HG02981 (cell line): ENCODE results near the gene DRAP1.

Experiments used
- ATAC-seq: cut with Tn5 transposase; IDR thresholded peaks from one replicate; pipeline ENCODE4 v1.9.1; 2021; ENCODE audit warnings: mild to moderate bottlenecking, moderate library complexity; ENCODE audit not compliant: unreplicated experiment

Gene DRAP1

GRCh38 chr11:65919141-65919572, at the start of gene DRAP1:
TSS of gene DRAP1 (plus strand) at chr11:65919426. CDS start at chr11:65919502, 76 bp downstream.
- ATAC-seq, result peak; percentile 74

GRCh38 chr11:65869643-65870306, 49.5 kb upstream of the DRAP1 start:
- no peak for ATAC-seq

GRCh38 chr11:65870307-65870658, 48.9 kb upstream of the DRAP1 start:
- no peak for ATAC-seq

- no peak for ATAC-seq
These were observed 48.2 kb upstream of the DRAP1 start for GRCh38 chr11:65870706-65871681.

GRCh38 chr11:65871811-65872548, 47.2 kb upstream of the DRAP1 start:
- no peak for ATAC-seq

- ATAC-seq, result no peak
These were observed 46.5 kb upstream of the DRAP1 start, which contains the start of gene EFEMP2 for GRCh38 chr11:65872586-65873317. TSS of gene EFEMP2 (minus strand) at chr11:65872800. CDS start at chr11:65872354, 446 bp downstream.

- peak; percentile 71 for ATAC-seq
These were observed 45.7 kb upstream of the DRAP1 start for GRCh38 chr11:65873318-65874156.

GRCh38 chr11:65879617-65880016, 39.6 kb upstream of the DRAP1 start, which contains the start of gene CTSW:
TSS of gene CTSW (plus strand) at chr11:65879837. CDS start at chr11:65879855, 18 bp downstream.
- ATAC-seq, result no peak

- no peak for ATAC-seq
These were observed 39.2 kb upstream of the DRAP1 start for GRCh38 chr11:65880027-65880426.

GRCh38 chr11:65880844-65881421, 38.3 kb upstream of the DRAP1 start:
- no peak for ATAC-seq

- ATAC-seq, result no peak
These were observed 36.8 kb upstream of the DRAP1 start for GRCh38 chr11:65882120-65883057.

GRCh38 chr11:65883058-65883761, 36.0 kb upstream of the DRAP1 start:
- ATAC-seq, result no peak

- no peak for ATAC-seq
These were observed 35.2 kb upstream of the DRAP1 start for GRCh38 chr11:65883786-65884715.

- no peak for ATAC-seq
These were observed 34.5 kb upstream of the DRAP1 start for GRCh38 chr11:65884716-65885092.

- no peak for ATAC-seq
These were observed 34.0 kb upstream of the DRAP1 start for GRCh38 chr11:65885231-65885630.

GRCh38 chr11:65885808-65886536, 33.3 kb upstream of the DRAP1 start:
- ATAC-seq, result no peak
